HG02938 (cell line): ENCODE data around the gene ZNF132.

Source experiments
- ATAC-seq: cut with Tn5 transposase; IDR thresholded peaks from one replicate; pipeline ENCODE4 v1.9.1; 2021; ENCODE audit warnings: mild to moderate bottlenecking, moderate library complexity; ENCODE audit not compliant: unreplicated experiment

Gene ZNF132

GRCh38 chr19:58392945-58393724 lies 46.8 kb downstream of the ZNF132 start:
- no peak for ATAC-seq

- no peak for ATAC-seq
Observed at GRCh38 chr19:58388175-58388526, 51.8 kb downstream of the ZNF132 start.

GRCh38 chr19:58387338-58388174 lies 52.4 kb downstream of the ZNF132 start:
- peak; percentile 4 for ATAC-seq

- peak; percentile 85 for ATAC-seq
Observed at GRCh38 chr19:58386576-58387337, 53.2 kb downstream of the ZNF132 start, which contains the start of gene RPS5. Gene RPS5, plus strand, starts transcription at chr19:58387269. Its CDS starts 869 bp downstream, at chr19:58388138.

GRCh38 chr19:58385891-58386575 lies 53.9 kb downstream of the ZNF132 start:
- ATAC-seq = no peak

GRCh38 chr19:58385313-58385890 lies 54.6 kb downstream of the ZNF132 start:
- no peak for ATAC-seq

- ATAC-seq = no peak
Observed at GRCh38 chr19:58382997-58383603, 56.9 kb downstream of the ZNF132 start.
